Esophagus squamous epithelium (tissue), 5 donors: ENCODE measurements around the gene TBPL1. TPM values are rescaled to one million over a fixed set of nuclear protein-coding genes. Genes with fewer than 3 reads are reported as not detected.

Experiments used
- DNase-seq: peaks from one replicate; lab custom pipeline; 2025; lab: John Stamatoyannopoulos, UW
- H3K27ac ChIP-seq, 4 donors: fragments of 200-600 bp; sonication (generic); one replicate each; pipeline ENCODE4 v1.5.1; 2016 to 2019; ENCODE audit warnings: mild to moderate bottlenecking in 1 of 4
- H3K27me3 ChIP-seq, 4 donors: fragments of 200-600 bp; sonication (generic); 1 replicate in 3 of 4; 2 replicates in 1 of 4; pipeline versions ENCODE4 v1.5.1 to v1.6.0; 2017 to 2021; ENCODE audit warnings: antibody characterized with exemption in 1 of 4
- H3K36me3 ChIP-seq, 3 donors: fragments of 200-600 bp; sonication (generic); one replicate each; pipeline ENCODE4 v1.5.1; 2016 to 2019
- H3K4me1 ChIP-seq, 3 donors: fragments of 200-600 bp; sonication (generic); one replicate each; pipeline ENCODE4 v1.5.1; 2017 to 2019
- H3K4me3 ChIP-seq, 4 donors: fragments of 200-600 bp; sonication (generic); 1 replicate in 3 of 4; 2 replicates in 1 of 4; pipeline ENCODE4 v1.5.1; 2016 to 2019; ENCODE audit warnings: mild to moderate bottlenecking in 2 of 4, moderate library complexity in 1 of 4
- H3K9me3 ChIP-seq, 3 donors: fragments of 200-600 bp; sonication (generic); one replicate each; pipeline ENCODE4 v1.5.1; 2016 to 2019
- CTCF ChIP-seq, 6 experiments: fragments of 450-650 bp in 4 of 6; fragments of 200-600 bp in 2 of 6; sonication (generic) in 2 of 6; IDR thresholded peaks; one replicate each; pipeline ENCODE4 v1.5.1; 2016 to 2019; ENCODE audit warnings: antibody characterized with exemption in 6 of 6, mild to moderate bottlenecking in 4 of 6, moderate library complexity in 4 of 6
- POLR2A ChIP-seq, 4 donors: fragments of 450-650 bp; IDR thresholded peaks; one replicate each; pipeline ENCODE4 v1.6.1; 2017; ENCODE audit warnings: antibody characterized with exemption in 4 of 4, mild to moderate bottlenecking in 4 of 4, moderate library complexity in 3 of 4
- whole genome bisulfite sequencing, 2 donors: methylation state at CpG; one replicate each; pipeline ENCODE4 v1.1.5; 2018; 5-methylcytosine and 5-hydroxymethylcytosine counted together
- intact Hi-C: fragments of 100-400 bp; cut with DNase I; formaldehyde crosslinking; loops from one replicate; pipeline ENCODE4 v1.15.0; 2022
- small RNA-seq, 4 donors: library from RNA; depleted of rRNA; stranded (forward); fragments of <200 nt; gene quantifications; one replicate each; pipeline ENCODE3, GENCODE V24; 2016
- total RNA-seq, 4 donors: library from RNA; depleted of rRNA; stranded (reverse); fragments of >200 nt; gene quantifications; one replicate each; pipeline ENCODE4 v1.1.0, GENCODE V29; 2016
- donor health status: DM: yes; HTN: yes; CAD: no.

TBPL1 gene
- total RNA-seq, 4 donors from 2014 or later = 9.0 to 27.5 (median 12.0) TPM

GRCh38 chr6:134034478-134034877 is 81.5 kb downstream of the TBPL1 start:
- 75 to 77% methylated on average over 1 of the region's 1 CpG for WGBS, 2 donors
- H3K27ac ChIP-seq = peak overlapping the region in 2 of 4 donors; percentile 71 to 77
- H3K4me1 ChIP-seq = peaks cover 0 to 33% (median 8%) of the 10 kb centered on the region in 3 donors
- no peak for DNase-seq
- TF ChIP-seq POLR2A (IDR thresholded peaks at IDR 0.05) (no peak), CTCF (IDR thresholded peaks at IDR 0.05) (no peak)
- no peaks in the 10 kb centered on the region for H3K36me3 ChIP-seq
- intact Hi-C loops = no loop called here
- H3K4me3 ChIP-seq = no peak overlapping the region
- H3K27me3 ChIP-seq = no peaks in the 10 kb centered on the region
- no peaks in the 10 kb centered on the region for H3K9me3 ChIP-seq

- intact Hi-C loops = no loop called here
- TF ChIP-seq POLR2A (IDR thresholded peaks at IDR 0.05) = no peak
- Histone ChIP-seq H3K27me3 (no peaks in the 10 kb centered on the region), H3K27ac (peak overlapping the region; percentile 21 to 77 (median 54)), H3K9me3 (no peaks in the 10 kb centered on the region), H3K4me1 (peaks cover 0 to 36% (median 9%) of the 10 kb centered on the region in 3 donors), H3K4me3 (no peak overlapping the region), H3K36me3 (no peaks in the 10 kb centered on the region)
- no peak for DNase-seq
- WGBS, 2 donors = 78 to 85% methylated on average over 6 to 7 of the region's 7 CpGs
Measured at GRCh38 chr6:134034961-134035822, 82.2 kb downstream of the TBPL1 start.

- Histone ChIP-seq H3K4me3 (no peak overlapping the region), H3K9me3 (no peaks in the 10 kb centered on the region), H3K27me3 (no peaks in the 10 kb centered on the region), H3K27ac (peak overlapping the region; percentile 21 to 77 (median 54)), H3K4me1 (peaks cover 0 to 43% (median 15%) of the 10 kb centered on the region in 3 donors), H3K36me3 (no peaks in the 10 kb centered on the region)
- WGBS, 2 donors = 31 to 34% methylated on average over 3 of the region's 3 CpGs
- intact Hi-C loops = no loop called here
- TF ChIP-seq POLR2A (IDR thresholded peaks at IDR 0.05) = no peak
- no peak for TF ChIP-seq CTCF (IDR thresholded peaks at IDR 0.05)
- DNase-seq = no peak
Measured at GRCh38 chr6:134035823-134036296, 82.8 kb downstream of the TBPL1 start.

DNA sequence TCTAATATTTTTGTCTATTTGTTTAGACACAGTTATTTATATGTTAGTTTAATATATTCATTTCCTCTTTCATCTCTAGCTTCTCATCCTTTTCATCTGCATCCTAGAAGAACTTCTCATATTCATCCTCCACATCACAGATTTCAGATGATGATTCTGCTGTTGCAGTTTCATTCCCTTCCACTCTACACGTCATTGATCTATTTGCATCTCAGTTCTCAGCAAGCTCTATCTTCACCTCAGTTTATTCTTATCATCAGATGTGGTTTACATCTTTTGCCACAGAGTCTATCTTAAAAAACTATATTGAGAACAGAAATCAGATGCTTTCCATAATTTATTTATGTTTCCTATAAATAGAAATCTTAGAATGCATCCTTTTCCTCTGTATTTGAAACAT is 86.1 kb downstream of the TBPL1 start:
- H3K27me3 ChIP-seq = no peaks in the 10 kb centered on the region
- H3K9me3 ChIP-seq = no peaks in the 10 kb centered on the region
- peaks cover 0 to 53% (median 16%) of the 10 kb centered on the region in 3 donors for H3K4me1 ChIP-seq
- intact Hi-C loops = no loop called here
- no peaks in the 10 kb centered on the region for H3K36me3 ChIP-seq
- no peak overlapping the region for H3K27ac ChIP-seq
- no peak overlapping the region for H3K4me3 ChIP-seq
- TF ChIP-seq CTCF (IDR thresholded peaks at IDR 0.05) = no peak
- no peak for TF ChIP-seq POLR2A (IDR thresholded peaks at IDR 0.05)
- DNase-seq = no peak
- 57 to 85% methylated on average over 1 of the region's 1 CpG for WGBS, 2 donors

Small RNAs within 50 kb of the gene (small RNA-seq; reads per million reads assigned to genes)
- 0 reads per million in 4 donors for gene AL449363.1

Other genes with a start within 250 kb of the TBPL1 start
- 10 to 100 TPM in 1 of 4 donors, 1 to 10 TPM in 2, under 1 TPM in 1; 0.61 to 21.0 (median 4.1) TPM for gene TCF21, start 64.1 kb upstream of the TBPL1 start, total RNA-seq
- gene SLC2A12, start 99.4 kb downstream of the TBPL1 start, total RNA-seq = 1 to 10 TPM; 2.5 to 6.7 (median 4.1) TPM